GM23338 (cell line): ENCODE measurements around the gene AMELX. TPM values are rescaled to one million over a fixed set of nuclear protein-coding genes. Genes with fewer than 3 reads are reported as not detected.

Experiments
- ATAC-seq: fragments of 200-7000 bp; cut with Tn5 transposase; 3 replicates; pipeline ENCODE4 v1.9.1; 2020
- DNase-seq: peaks from one replicate; pipeline ENCODE4 v3.0.0-alpha.2; 2015; ENCODE audit warnings: low spot score
- H2AFZ ChIP-seq: fragments of 200-600 bp; sonication (generic); 2 replicates; pipeline ENCODE4 v1.8.0; 2016; ENCODE audit warnings: antibody characterized with exemption, mild to moderate bottlenecking, moderate library complexity
- H3F3A ChIP-seq: fragments of 200-600 bp; sonication (generic); replicated peaks from 2 replicates; pipeline ENCODE4 v1.8.0; 2017; ENCODE audit warnings: antibody characterized with exemption, mixed run types, low read depth
- H3K27ac ChIP-seq: fragments of 200-600 bp; sonication (generic); 2 replicates; pipeline ENCODE4 v1.6.1; 2016; ENCODE audit warnings: low read depth
- H3K27me3 ChIP-seq: fragments of 200-600 bp; sonication (generic); 2 replicates; pipeline ENCODE4 v1.8.0; 2016; ENCODE audit warnings: mild to moderate bottlenecking, mixed run types, moderate library complexity; ENCODE audit not compliant: insufficient read depth
- H3K36me3 ChIP-seq: fragments of 200-600 bp; sonication (generic); 2 replicates; pipeline ENCODE4 v1.8.0; 2016; ENCODE audit warnings: mild to moderate bottlenecking; ENCODE audit not compliant: insufficient read depth
- H3K4me1 ChIP-seq: fragments of 200-600 bp; sonication (generic); 2 replicates; pipeline ENCODE4 v1.8.0; 2016; ENCODE audit warnings: mild to moderate bottlenecking, moderate library complexity; ENCODE audit not compliant: insufficient read depth
- H3K4me2 ChIP-seq: fragments of 200-600 bp; sonication (generic); 2 replicates; pipeline ENCODE4 v1.7.1; 2017; ENCODE audit warnings: mixed run types
- H3K4me3 ChIP-seq: fragments of 200-600 bp; sonication (generic); 2 replicates; pipeline ENCODE4 v1.6.1; 2016; ENCODE audit warnings: mixed run types
- H3K79me2 ChIP-seq: fragments of 200-600 bp; sonication (generic); replicated peaks from 2 replicates; pipeline ENCODE4 v1.8.0; 2017; ENCODE audit warnings: mild to moderate bottlenecking; ENCODE audit not compliant: insufficient read depth
- H3K9me2 ChIP-seq: fragments of 200-600 bp; sonication (generic); 2 replicates; pipeline ENCODE4 v1.8.0; 2017; ENCODE audit not compliant: insufficient read depth
- H4K20me1 ChIP-seq: fragments of 200-600 bp; sonication (generic); replicated peaks from 2 replicates; pipeline ENCODE4 v1.8.0; 2017; ENCODE audit warnings: mild to moderate bottlenecking; ENCODE audit not compliant: insufficient read depth
- H3K27ac Mint-ChIP-seq: 2 replicates; pipeline ENCODE4 v1.8.0; 2020; ENCODE audit warnings: inconsistent platforms, mild to moderate bottlenecking, moderate library complexity, mixed read lengths
- H3K27me3 Mint-ChIP-seq: 3 replicates; pipeline ENCODE4 v1.8.0; 2022; ENCODE audit warnings: low read depth, mild to moderate bottlenecking, moderate library complexity, mixed read lengths, inconsistent platforms; ENCODE audit not compliant: insufficient read depth, poor library complexity
- H3K36me3 Mint-ChIP-seq: 3 replicates; pipeline ENCODE4 v1.8.0; 2021; ENCODE audit warnings: low read depth, mild to moderate bottlenecking, inconsistent platforms, moderate library complexity, mixed read lengths
- H3K4me1 Mint-ChIP-seq: 3 replicates; pipeline ENCODE4 v1.8.0; 2020; ENCODE audit warnings: mild to moderate bottlenecking, inconsistent platforms, mixed read lengths
- H3K4me3 Mint-ChIP-seq: 3 replicates; pipeline ENCODE4 v1.8.0; 2021; ENCODE audit warnings: moderate library complexity, mild to moderate bottlenecking, inconsistent platforms, mixed read lengths
- H3K9me3 Mint-ChIP-seq: 3 replicates; pipeline ENCODE4 v1.8.0; 2020; ENCODE audit warnings: moderate library complexity, mild to moderate bottlenecking, inconsistent platforms, mixed read lengths
- EZH2 ChIP-seq: fragments of 200-600 bp; sonication (generic); IDR thresholded peaks from one replicate; pipeline ENCODE4 v1.8.0; 2017; ENCODE audit warnings: antibody characterized with exemption, mild to moderate bottlenecking, low read depth; ENCODE audit not compliant: unreplicated experiment
- JUNB ChIP-seq: IDR thresholded peaks from one replicate; pipeline ENCODE4 v1.6.1; 2016; ENCODE audit warnings: antibody characterized with exemption; ENCODE audit not compliant: unreplicated experiment
- STAT1 ChIP-seq: IDR thresholded peaks from one replicate; pipeline ENCODE4 v1.6.1; 2016; ENCODE audit warnings: antibody characterized with exemption; ENCODE audit not compliant: unreplicated experiment
- ZNF114 ChIP-seq: fragments of 250-450 bp; sonication (Bioruptor Pico); IDR thresholded peaks from 2 replicates; pipeline ENCODE4 v1.5.0; 2020; ENCODE audit warnings: mild to moderate bottlenecking, moderate library complexity
- ZNF331 ChIP-seq: fragments of 250-450 bp; sonication (Bioruptor Pico); IDR thresholded peaks from 2 replicates; pipeline ENCODE4 v1.5.0; 2020; ENCODE audit warnings: low read depth, mild to moderate bottlenecking, moderate library complexity
- polyA plus RNA-seq: library from polyadenylated mRNA; unstranded; fragments of >200 nt; fragmentation: Nextera tagmentation; extraction: Ambion mirVana; gene quantifications from 2 replicates; pipeline ENCODE4 v1.2.1, GENCODE V29; 2016
- total RNA-seq: library from RNA; depleted of rRNA; stranded (reverse); fragments of >200 nt; shearing (Covaris generic); gene quantifications from 2 replicates; pipeline ENCODE4 v1.2.3, GENCODE V29; 2014
- TF ChIP-seq, protein P1 (sequence below): fragments of 250-450 bp; sonication (Bioruptor Pico); IDR thresholded peaks from 2 replicates; pipeline ENCODE4 v1.5.0; 2020; ENCODE audit warnings: mild to moderate bottlenecking, moderate library complexity
- TF ChIP-seq, protein P2 (sequence below), 2 experiments: fragments of 200-600 bp in 1 of 2; sonication (generic) in 1 of 2; conservative IDR thresholded peaks; 2 replicates each; pipeline versions ENCODE4 v1.5.1 to v1.6.1; 2016 to 2017; ENCODE audit warnings: antibody characterized with exemption in 2 of 2, low read depth in 2 of 2, mild to moderate bottlenecking in 2 of 2, moderate library complexity in 1 of 2
- TF ChIP-seq, protein P3 (sequence below): IDR thresholded peaks from one replicate; pipeline ENCODE4 v1.6.1; 2018; ENCODE audit warnings: antibody characterized with exemption; ENCODE audit not compliant: unreplicated experiment

AMELX gene
- total and polyA plus RNA-seq, 2 experiments from 2014 or later: not detected

DNA sequence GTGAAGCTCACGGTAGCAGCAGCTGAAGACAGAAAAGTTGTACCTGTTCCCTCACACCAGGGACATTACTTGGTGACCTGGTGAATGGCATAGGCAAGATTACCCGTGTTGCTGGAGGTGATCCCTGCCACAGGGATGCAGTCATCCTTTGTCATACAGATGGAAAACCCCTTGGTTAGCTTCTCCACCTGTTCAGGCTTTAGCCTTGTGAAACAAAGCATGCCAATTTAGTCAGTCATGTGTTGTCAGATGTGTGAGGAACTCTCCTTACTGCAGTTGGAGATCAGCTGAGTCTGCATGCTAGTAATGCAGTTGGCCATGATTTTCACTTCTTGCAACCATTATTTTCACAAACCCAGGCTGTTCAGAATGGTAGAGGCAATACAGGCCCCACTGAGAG is 41.0 kb downstream of the AMELX start (continued):
- TF ChIP-seq, protein P1, sequence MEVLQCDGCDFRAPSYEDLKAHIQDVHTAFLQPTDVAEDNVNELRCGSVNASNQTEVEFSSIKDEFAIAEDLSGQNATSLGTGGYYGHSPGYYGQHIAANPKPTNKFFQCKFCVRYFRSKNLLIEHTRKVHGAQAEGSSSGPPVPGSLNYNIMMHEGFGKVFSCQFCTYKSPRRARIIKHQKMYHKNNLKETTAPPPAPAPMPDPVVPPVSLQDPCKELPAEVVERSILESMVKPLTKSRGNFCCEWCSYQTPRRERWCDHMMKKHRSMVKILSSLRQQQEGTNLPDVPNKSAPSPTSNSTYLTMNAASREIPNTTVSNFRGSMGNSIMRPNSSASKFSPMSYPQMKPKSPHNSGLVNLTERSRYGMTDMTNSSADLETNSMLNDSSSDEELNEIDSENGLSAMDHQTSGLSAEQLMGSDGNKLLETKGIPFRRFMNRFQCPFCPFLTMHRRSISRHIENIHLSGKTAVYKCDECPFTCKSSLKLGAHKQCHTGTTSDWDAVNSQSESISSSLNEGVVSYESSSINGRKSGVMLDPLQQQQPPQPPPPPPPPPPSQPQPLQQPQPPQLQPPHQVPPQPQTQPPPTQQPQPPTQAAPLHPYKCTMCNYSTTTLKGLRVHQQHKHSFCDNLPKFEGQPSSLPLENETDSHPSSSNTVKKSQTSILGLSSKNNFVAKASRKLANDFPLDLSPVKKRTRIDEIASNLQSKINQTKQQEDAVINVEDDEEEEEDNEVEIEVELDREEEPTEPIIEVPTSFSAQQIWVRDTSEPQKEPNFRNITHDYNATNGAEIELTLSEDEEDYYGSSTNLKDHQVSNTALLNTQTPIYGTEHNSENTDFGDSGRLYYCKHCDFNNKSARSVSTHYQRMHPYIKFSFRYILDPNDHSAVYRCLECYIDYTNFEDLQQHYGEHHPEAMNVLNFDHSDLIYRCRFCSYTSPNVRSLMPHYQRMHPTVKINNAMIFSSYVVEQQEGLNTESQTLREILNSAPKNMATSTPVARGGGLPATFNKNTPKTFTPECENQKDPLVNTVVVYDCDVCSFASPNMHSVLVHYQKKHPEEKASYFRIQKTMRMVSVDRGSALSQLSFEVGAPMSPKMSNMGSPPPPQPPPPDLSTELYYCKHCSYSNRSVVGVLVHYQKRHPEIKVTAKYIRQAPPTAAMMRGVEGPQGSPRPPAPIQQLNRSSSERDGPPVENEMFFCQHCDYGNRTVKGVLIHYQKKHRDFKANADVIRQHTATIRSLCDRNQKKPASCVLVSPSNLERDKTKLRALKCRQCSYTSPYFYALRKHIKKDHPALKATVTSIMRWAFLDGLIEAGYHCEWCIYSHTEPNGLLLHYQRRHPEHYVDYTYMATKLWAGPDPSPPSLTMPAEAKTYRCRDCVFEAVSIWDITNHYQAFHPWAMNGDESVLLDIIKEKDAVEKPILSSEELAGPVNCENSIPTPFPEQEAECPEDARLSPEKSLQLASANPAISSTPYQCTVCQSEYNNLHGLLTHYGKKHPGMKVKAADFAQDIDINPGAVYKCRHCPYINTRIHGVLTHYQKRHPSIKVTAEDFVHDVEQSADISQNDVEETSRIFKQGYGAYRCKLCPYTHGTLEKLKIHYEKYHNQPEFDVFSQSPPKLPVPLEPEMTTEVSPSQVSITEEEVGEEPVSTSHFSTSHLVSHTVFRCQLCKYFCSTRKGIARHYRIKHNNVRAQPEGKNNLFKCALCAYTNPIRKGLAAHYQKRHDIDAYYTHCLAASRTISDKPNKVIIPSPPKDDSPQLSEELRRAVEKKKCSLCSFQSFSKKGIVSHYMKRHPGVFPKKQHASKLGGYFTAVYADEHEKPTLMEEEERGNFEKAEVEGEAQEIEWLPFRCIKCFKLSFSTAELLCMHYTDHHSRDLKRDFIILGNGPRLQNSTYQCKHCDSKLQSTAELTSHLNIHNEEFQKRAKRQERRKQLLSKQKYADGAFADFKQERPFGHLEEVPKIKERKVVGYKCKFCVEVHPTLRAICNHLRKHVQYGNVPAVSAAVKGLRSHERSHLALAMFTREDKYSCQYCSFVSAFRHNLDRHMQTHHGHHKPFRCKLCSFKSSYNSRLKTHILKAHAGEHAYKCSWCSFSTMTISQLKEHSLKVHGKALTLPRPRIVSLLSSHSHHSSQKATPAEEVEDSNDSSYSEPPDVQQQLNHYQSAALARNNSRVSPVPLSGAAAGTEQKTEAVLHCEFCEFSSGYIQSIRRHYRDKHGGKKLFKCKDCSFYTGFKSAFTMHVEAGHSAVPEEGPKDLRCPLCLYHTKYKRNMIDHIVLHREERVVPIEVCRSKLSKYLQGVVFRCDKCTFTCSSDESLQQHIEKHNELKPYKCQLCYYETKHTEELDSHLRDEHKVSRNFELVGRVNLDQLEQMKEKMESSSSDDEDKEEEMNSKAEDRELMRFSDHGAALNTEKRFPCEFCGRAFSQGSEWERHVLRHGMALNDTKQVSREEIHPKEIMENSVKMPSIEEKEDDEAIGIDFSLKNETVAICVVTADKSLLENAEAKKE: no peak

DNA sequence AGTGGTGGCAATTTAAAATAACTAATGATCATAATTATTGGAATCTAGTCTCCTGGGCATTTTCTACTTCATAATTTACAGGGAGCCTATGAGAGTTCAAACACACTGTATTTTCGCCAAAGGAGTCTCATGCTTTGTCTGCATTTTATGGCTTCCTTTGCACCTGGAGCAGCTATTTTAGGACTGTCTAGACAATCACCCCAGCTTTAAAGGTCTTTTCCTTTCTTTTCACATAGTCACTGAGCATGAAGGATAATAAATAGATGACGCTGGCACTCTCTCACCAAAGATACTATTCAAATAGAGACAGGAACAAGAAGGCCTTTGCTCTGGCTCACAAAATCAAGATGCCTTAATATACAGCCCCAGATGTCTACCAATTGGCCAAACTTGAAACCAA is 43.0 kb downstream of the AMELX start:
- Histone ChIP-seq H3K36me3 (no peaks in the 10 kb centered on the region), H3F3A (no peaks in the 10 kb centered on the region), H3K27ac (no peak overlapping the region), H3K9me2 (no peaks in the 10 kb centered on the region), H4K20me1 (no peaks in the 10 kb centered on the region), H2AFZ (no peak overlapping the region), H3K4me3 (no peak overlapping the region), H3K4me2 (no peak overlapping the region), H3K79me2 (no peaks in the 10 kb centered on the region), H3K4me1 (no peaks in the 10 kb centered on the region), H3K27me3 (no peaks in the 10 kb centered on the region)
- H3K4me1 Mint-ChIP-seq: no peaks in the 10 kb centered on the region
- DNase-seq (no peak), ATAC-seq (no peak)
- H3K36me3 Mint-ChIP-seq: no peaks in the 10 kb centered on the region
- H3K9me3 Mint-ChIP-seq: no peaks in the 10 kb centered on the region
- H3K27ac Mint-ChIP-seq: no peak overlapping the region
- H3K27me3 Mint-ChIP-seq: no peaks in the 10 kb centered on the region
- no peak overlapping the region for H3K4me3 Mint-ChIP-seq
- TF ChIP-seq STAT1 (no peak), ZNF331 (CRISPR knock-in tag) (no peak), EZH2 (no peak), JUNB (no peak), ZNF114 (CRISPR knock-in tag) (no peak)
- TF ChIP-seq, protein P2, sequence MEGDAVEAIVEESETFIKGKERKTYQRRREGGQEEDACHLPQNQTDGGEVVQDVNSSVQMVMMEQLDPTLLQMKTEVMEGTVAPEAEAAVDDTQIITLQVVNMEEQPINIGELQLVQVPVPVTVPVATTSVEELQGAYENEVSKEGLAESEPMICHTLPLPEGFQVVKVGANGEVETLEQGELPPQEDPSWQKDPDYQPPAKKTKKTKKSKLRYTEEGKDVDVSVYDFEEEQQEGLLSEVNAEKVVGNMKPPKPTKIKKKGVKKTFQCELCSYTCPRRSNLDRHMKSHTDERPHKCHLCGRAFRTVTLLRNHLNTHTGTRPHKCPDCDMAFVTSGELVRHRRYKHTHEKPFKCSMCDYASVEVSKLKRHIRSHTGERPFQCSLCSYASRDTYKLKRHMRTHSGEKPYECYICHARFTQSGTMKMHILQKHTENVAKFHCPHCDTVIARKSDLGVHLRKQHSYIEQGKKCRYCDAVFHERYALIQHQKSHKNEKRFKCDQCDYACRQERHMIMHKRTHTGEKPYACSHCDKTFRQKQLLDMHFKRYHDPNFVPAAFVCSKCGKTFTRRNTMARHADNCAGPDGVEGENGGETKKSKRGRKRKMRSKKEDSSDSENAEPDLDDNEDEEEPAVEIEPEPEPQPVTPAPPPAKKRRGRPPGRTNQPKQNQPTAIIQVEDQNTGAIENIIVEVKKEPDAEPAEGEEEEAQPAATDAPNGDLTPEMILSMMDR (conservative IDR thresholded peaks at IDR 0.05; ENCODE audit: low read depth in 2 of 2): no peak
- TF ChIP-seq, protein P3, sequence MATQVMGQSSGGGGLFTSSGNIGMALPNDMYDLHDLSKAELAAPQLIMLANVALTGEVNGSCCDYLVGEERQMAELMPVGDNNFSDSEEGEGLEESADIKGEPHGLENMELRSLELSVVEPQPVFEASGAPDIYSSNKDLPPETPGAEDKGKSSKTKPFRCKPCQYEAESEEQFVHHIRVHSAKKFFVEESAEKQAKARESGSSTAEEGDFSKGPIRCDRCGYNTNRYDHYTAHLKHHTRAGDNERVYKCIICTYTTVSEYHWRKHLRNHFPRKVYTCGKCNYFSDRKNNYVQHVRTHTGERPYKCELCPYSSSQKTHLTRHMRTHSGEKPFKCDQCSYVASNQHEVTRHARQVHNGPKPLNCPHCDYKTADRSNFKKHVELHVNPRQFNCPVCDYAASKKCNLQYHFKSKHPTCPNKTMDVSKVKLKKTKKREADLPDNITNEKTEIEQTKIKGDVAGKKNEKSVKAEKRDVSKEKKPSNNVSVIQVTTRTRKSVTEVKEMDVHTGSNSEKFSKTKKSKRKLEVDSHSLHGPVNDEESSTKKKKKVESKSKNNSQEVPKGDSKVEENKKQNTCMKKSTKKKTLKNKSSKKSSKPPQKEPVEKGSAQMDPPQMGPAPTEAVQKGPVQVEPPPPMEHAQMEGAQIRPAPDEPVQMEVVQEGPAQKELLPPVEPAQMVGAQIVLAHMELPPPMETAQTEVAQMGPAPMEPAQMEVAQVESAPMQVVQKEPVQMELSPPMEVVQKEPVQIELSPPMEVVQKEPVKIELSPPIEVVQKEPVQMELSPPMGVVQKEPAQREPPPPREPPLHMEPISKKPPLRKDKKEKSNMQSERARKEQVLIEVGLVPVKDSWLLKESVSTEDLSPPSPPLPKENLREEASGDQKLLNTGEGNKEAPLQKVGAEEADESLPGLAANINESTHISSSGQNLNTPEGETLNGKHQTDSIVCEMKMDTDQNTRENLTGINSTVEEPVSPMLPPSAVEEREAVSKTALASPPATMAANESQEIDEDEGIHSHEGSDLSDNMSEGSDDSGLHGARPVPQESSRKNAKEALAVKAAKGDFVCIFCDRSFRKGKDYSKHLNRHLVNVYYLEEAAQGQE: no peak
